Psoas muscle (tissue), 8 donors: ENCODE results near the gene ATG5. TPM values are rescaled to one million over a fixed set of nuclear protein-coding genes. Genes with fewer than 3 reads are reported as not detected.
A peak's percentile ranks its signal among the peaks of the same experiment; 100 is the strongest.

Experiments used
- ATAC-seq, 4 donors: fragments of 200-7000 bp; cut with Tn5 transposase; one replicate each; pipeline ENCODE4 v1.9.1; 2020; ENCODE audit warnings: moderate library complexity in 3 of 4, mild to moderate bottlenecking in 2 of 4
- DNase-seq, 2 donors: peaks; one replicate each; pipeline ENCODE4 v3.0.0-alpha.2; 2020
- H3K27ac ChIP-seq: fragments of 200-600 bp; one replicate; pipeline ENCODE4 v1.8.0; 2022
- H3K27me3 ChIP-seq, 3 donors: fragments of 200-600 bp in 1 of 3; one replicate each; pipeline versions ENCODE4 v1.6.1 to v1.8.0; 2013 to 2022; ENCODE audit warnings: low read length in 2 of 3, mild to moderate bottlenecking in 2 of 3, moderate library complexity in 1 of 3; ENCODE audit not compliant: insufficient read depth in 3 of 3
- H3K36me3 ChIP-seq, 2 donors: fragments of 200-600 bp in 1 of 2; one replicate each; pipeline versions ENCODE4 v1.6.1 to v1.8.0; 2013 to 2022; ENCODE audit warnings: low read depth in 1 of 2, mild to moderate bottlenecking in 1 of 2, moderate library complexity in 1 of 2; ENCODE audit not compliant: insufficient read depth in 1 of 2
- H3K4me1 ChIP-seq: fragments of 200-600 bp; one replicate; pipeline ENCODE4 v1.8.0; 2022
- H3K4me3 ChIP-seq: fragments of 200-600 bp; one replicate; pipeline ENCODE4 v1.8.0; 2022; ENCODE audit warnings: mild to moderate bottlenecking
- H3K9me3 ChIP-seq: fragments of 200-600 bp; one replicate; pipeline ENCODE4 v1.8.0; 2022
- WGBS, 3 donors: extraction: QIAGEN DNeasy Blood & Tissue Kit; methylation state at CpG; one replicate each; pipeline versions ENCODE4 v1.1.6 to v1.1.7; 2013; 5-methylcytosine and 5-hydroxymethylcytosine counted together
- intact Hi-C, 2 donors: fragments of 100-400 bp; cut with DNase I; formaldehyde crosslinking; loops; one replicate each; pipeline versions ENCODE4 v1.11.0 to v1.14.2; 2022
- polyA plus RNA-seq, 3 donors: library from polyadenylated mRNA; stranded (reverse); fragments of 200-250 nt; gene quantifications; one replicate each; pipeline ENCODE4 v1.2.3, GENCODE V29; 2013
- total RNA-seq, 4 donors: library from RNA; stranded (reverse); fragmentation: NEBNext Ultra II Directional in 2 of 4; extraction: Animal tissue kit (Norgen Biotek cat#: 25700) in 2 of 4; gene quantifications; one replicate each; pipeline versions ENCODE4 v1.2.1 to v1.2.4, GENCODE V29; 2021 to 2023
- TF ChIP-seq, protein P1 (sequence below): fragments of 200-600 bp; IDR thresholded peaks from one replicate; pipeline ENCODE4 v1.8.0; 2022; ENCODE audit warnings: antibody characterized with exemption
- donor health status: healthy with polysubstance abuse.
- donor health status: DM: no; HTN: no; CAD: no; lungs with moderate emphysema.
- donor health status: Bipolar disorder and iron deficiency.
- donor health status: healthy.
- donor health status: DM: yes; HTN: yes; CAD: no.
- donor health status: DM: no; HTN: no; CAD: no.
- donor health status: DM: no; HTN: no; CAD: no.
- donor health status: DM: yes; HTN: yes; CAD: no.

ATG5 gene
- total and polyA plus RNA-seq, 7 donors, result 13.5 to 35.7 (median 19.5) TPM

DNA sequence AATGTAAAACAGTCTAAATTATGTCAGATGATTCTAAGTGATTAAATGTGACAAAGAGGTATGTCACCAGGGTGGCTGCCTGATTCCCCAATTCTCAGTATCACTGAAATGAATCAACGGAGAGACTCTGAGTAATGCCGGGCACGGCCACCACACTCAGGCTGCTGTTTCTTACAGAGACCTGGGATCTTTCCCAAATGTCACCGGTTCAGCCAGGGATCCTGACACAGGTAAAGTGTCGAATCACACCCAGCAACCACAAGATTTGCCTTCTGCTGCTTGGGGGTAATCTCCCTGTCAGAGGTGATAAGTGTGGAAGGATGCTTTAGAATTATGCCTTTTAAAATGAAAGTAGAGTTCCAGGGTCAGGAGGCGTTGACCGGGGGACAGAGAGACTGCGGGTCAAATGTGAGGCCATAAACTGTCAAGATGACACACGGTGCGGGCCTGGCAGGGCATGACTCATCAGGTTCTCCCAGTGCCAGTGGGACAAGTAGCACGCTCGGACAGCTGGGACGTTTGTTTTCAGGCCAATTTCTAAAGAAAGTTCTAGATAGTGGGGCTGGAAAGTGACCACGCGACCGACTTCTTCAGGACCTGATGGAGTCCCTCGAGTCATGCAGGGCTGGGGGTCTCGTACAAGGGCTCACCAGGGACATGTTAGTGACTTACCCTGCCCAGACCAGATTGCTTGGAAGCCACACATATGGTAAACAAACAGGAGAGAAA, 190.5 kb downstream of the ATG5 start:
- no peaks in the 10 kb centered on the region for H3K27me3 ChIP-seq
- peaks cover 3% of the 10 kb centered on the region for H3K4me1 ChIP-seq
- H3K36me3 ChIP-seq, result no peaks in the 10 kb centered on the region
- TF ChIP-seq, protein P1, sequence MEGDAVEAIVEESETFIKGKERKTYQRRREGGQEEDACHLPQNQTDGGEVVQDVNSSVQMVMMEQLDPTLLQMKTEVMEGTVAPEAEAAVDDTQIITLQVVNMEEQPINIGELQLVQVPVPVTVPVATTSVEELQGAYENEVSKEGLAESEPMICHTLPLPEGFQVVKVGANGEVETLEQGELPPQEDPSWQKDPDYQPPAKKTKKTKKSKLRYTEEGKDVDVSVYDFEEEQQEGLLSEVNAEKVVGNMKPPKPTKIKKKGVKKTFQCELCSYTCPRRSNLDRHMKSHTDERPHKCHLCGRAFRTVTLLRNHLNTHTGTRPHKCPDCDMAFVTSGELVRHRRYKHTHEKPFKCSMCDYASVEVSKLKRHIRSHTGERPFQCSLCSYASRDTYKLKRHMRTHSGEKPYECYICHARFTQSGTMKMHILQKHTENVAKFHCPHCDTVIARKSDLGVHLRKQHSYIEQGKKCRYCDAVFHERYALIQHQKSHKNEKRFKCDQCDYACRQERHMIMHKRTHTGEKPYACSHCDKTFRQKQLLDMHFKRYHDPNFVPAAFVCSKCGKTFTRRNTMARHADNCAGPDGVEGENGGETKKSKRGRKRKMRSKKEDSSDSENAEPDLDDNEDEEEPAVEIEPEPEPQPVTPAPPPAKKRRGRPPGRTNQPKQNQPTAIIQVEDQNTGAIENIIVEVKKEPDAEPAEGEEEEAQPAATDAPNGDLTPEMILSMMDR, result no peak
- no peaks in the 10 kb centered on the region for H3K9me3 ChIP-seq
- WGBS, 3 donors, result 34 to 43% (median 37%) methylated on average over 18 of the region's 18 CpGs
- DNase-seq, result peak; percentile 48 to 60
- ATAC-seq, result peak; percentile 92 to 98 (median 94)
- H3K27ac ChIP-seq, result no peak overlapping the region
- intact Hi-C loops, result no loop called here
- H3K4me3 ChIP-seq, result no peak overlapping the region

Other genes starting within 250 kb of the ATG5 start
- 1 to 10 TPM; 1.3 to 2.0 (median 1.7) TPM for gene PRDM1, start 239.4 kb downstream of the ATG5 start, total RNA-seq
- gene PRDM1, start 239.4 kb downstream of the ATG5 start, polyA plus RNA-seq, result under 1 TPM; 0.33 to 0.72 (median 0.36) TPM
- 1 to 10 TPM in 2 of 4 donors, under 1 TPM in 2; 0.82 to 1.6 (median 1.3) TPM for gene CRYBG1, start 35.0 kb upstream of the ATG5 start, total RNA-seq
- under 1 TPM; 0.17 to 0.43 (median 0.35) TPM for gene CRYBG1, start 35.0 kb upstream of the ATG5 start, polyA plus RNA-seq